ENCODE results near the gene IL23R. TPM values are rescaled to one million over a fixed set of nuclear protein-coding genes. Genes with fewer than 3 reads are reported as not detected.

The IL23R gene
- total RNA-seq, 1 donor: not detected

GRCh38 chr1:67162954-67163353, 3.3 kb upstream of the IL23R start:
- TF ChIP-seq CTCF (IDR thresholded peaks at IDR 0.05; ENCODE audit: insufficient read depth, low read length): no peak
- DNase-seq (ENCODE audit: low read depth): peak; percentile 4
- H3K4me3 ChIP-seq (ENCODE audit: low read depth, low read length): no peak overlapping the region

GRCh38 chr1:67165468-67166041, 699 bp upstream of the IL23R start:
- no peak for TF ChIP-seq CTCF (IDR thresholded peaks at IDR 0.05; ENCODE audit: insufficient read depth, low read length)
- no peak for DNase-seq (ENCODE audit: low read depth)
- no peak overlapping the region for H3K4me3 ChIP-seq (ENCODE audit: low read depth, low read length)

- TF ChIP-seq CTCF (IDR thresholded peaks at IDR 0.05; ENCODE audit: insufficient read depth, low read length): no peak
- no peak for DNase-seq (ENCODE audit: low read depth)
- no peak overlapping the region for H3K4me3 ChIP-seq (ENCODE audit: low read depth, low read length)
Observed at GRCh38 chr1:67169496-67169895, 3.2 kb downstream of the IL23R start.

- no peak overlapping the region for H3K4me3 ChIP-seq (ENCODE audit: low read depth, low read length)
- no peak for TF ChIP-seq CTCF (IDR thresholded peaks at IDR 0.05; ENCODE audit: insufficient read depth, low read length)
- no peak for DNase-seq (ENCODE audit: low read depth)
Observed at GRCh38 chr1:67169932-67170331, 3.7 kb downstream of the IL23R start.

GRCh38 chr1:67170751-67171573, 4.7 kb downstream of the IL23R start:
- H3K4me3 ChIP-seq (ENCODE audit: low read depth, low read length): no peak overlapping the region
- no peak for TF ChIP-seq CTCF (IDR thresholded peaks at IDR 0.05; ENCODE audit: insufficient read depth, low read length)
- no peak for DNase-seq (ENCODE audit: low read depth)

- TF ChIP-seq CTCF (IDR thresholded peaks at IDR 0.05; ENCODE audit: insufficient read depth, low read length): no peak
- H3K4me3 ChIP-seq (ENCODE audit: low read depth, low read length): no peak overlapping the region
- DNase-seq (ENCODE audit: low read depth): no peak
Observed at GRCh38 chr1:67171574-67171955, 5.3 kb downstream of the IL23R start.

Data from fibroblast of the aortic adventitia (primary cell).